HCT116 (cell line): ENCODE results near the gene NANOGP8.

Experiments
- CEBPB ChIP-seq: IDR thresholded peaks from 2 replicates; pipeline ENCODE4 v1.6.1; 2012; ENCODE audit warnings: low read depth
- FOSL1 ChIP-seq: IDR thresholded peaks from 2 replicates; pipeline ENCODE4 v1.6.1; 2012; ENCODE audit warnings: low read depth
- YY1 ChIP-seq: IDR thresholded peaks from 2 replicates; pipeline ENCODE4 v1.6.1; 2011; ENCODE audit warnings: low read length, low read depth, moderate library complexity, mild to moderate bottlenecking; ENCODE audit not compliant: insufficient replicate concordance; ENCODE audit errors: extremely low read depth
- TF ChIP-seq, protein P1 (sequence below), 3 experiments: fragments of 200-600 bp in 1 of 3; sonication (generic) in 1 of 3; IDR thresholded peaks in 2 of 3; conservative IDR thresholded peaks in 1 of 3; 2 replicates each; pipeline ENCODE4 v1.5.1; 2012 to 2017; ENCODE audit warnings: low read depth in 2 of 3, low read length in 2 of 3, antibody characterized with exemption in 1 of 3, borderline replicate concordance in 1 of 3, control low read depth in 1 of 3, mild to moderate bottlenecking in 1 of 3, mixed read lengths in 1 of 3, mixed run types in 1 of 3, moderate library complexity in 1 of 3; ENCODE audit not compliant: insufficient read depth in 1 of 3

- TF ChIP-seq, protein P1, sequence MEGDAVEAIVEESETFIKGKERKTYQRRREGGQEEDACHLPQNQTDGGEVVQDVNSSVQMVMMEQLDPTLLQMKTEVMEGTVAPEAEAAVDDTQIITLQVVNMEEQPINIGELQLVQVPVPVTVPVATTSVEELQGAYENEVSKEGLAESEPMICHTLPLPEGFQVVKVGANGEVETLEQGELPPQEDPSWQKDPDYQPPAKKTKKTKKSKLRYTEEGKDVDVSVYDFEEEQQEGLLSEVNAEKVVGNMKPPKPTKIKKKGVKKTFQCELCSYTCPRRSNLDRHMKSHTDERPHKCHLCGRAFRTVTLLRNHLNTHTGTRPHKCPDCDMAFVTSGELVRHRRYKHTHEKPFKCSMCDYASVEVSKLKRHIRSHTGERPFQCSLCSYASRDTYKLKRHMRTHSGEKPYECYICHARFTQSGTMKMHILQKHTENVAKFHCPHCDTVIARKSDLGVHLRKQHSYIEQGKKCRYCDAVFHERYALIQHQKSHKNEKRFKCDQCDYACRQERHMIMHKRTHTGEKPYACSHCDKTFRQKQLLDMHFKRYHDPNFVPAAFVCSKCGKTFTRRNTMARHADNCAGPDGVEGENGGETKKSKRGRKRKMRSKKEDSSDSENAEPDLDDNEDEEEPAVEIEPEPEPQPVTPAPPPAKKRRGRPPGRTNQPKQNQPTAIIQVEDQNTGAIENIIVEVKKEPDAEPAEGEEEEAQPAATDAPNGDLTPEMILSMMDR (IDR thresholded peaks at IDR 0.05 in 2 of 3, conservative IDR thresholded peaks at IDR 0.05 in 1 of 3; ENCODE audit: borderline replicate concordance in 1 of 3, insufficient read depth in 1 of 3, low read depth in 2 of 3, low read length in 2 of 3), result no peak
- TF ChIP-seq CEBPB (no peak), FOSL1 (no peak), YY1 (no peak)
Observed at GRCh38 chr15:35118960-35119359, 33.9 kb upstream of the NANOGP8 start.
